ENCODE results near the gene PDCD2L.
"Not testable (repeated sequence)": the region's sequence is repeated elsewhere in the genome, so short reads cannot be mapped to it uniquely, and the experiment has no call there.

PDCD2L gene

DNA sequence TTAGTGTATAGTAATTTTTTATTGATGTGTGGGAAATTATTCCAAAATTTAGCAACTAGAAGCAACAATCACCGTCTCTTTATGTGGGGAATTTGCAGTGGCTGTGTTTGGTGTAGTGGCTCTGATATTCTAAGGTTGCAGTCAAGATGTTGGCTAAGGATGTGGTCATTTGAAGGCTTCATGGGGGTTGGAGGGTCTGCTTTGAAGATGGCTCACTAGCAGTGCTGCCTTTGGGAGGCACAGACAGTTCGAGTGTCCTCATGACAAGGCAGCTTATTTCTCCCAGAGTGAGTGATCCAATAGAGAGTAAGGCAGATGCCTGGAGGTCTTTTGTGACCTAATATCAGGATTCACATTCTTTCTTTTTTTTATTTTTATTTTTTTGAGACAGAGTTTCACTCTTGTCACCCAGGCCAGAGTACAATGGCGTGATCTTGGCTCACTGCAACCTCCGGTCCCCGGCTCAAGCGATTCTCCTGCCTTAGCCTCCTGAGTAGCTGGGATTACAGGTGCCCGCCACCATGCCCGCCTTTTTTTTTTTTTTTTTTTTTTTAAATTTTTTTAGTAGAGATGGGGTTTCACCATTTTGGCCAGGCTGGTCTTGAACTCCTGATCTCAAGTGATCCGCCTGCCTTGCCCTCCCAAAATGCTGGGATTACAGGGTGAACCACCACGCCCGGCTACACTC is 30.5 kb upstream of the PDCD2L start:
- no peak for DNase-seq (ENCODE audit: low read depth)

DNA sequence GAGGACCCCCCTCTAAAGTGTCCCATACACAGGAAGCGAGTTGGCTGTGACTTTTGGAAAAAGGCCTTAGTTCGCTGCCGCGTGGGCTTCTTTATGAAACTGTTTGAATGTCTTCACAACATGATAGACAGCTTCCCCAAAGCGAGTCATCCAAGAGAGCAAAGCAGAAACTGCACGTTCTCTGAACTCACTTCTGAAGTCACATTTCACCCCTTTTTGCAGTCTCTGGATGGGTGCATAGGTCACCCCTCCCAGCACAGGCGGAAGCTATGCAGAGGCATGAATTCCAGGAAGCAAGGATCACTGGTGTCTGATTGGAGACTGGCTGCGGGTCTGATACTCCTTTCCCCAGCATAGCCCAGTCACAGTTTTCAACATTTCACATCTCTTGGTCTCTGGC is 28.6 kb upstream of the PDCD2L start:
- no peak for DNase-seq (ENCODE audit: low read depth)

GRCh38 chr19:34380639-34381241 is 23.5 kb upstream of the PDCD2L start:
- no peak for DNase-seq (ENCODE audit: low read depth)

GRCh38 chr19:34381399-34382251 is 22.6 kb upstream of the PDCD2L start:
- no peak for DNase-seq (ENCODE audit: low read depth)

DNA sequence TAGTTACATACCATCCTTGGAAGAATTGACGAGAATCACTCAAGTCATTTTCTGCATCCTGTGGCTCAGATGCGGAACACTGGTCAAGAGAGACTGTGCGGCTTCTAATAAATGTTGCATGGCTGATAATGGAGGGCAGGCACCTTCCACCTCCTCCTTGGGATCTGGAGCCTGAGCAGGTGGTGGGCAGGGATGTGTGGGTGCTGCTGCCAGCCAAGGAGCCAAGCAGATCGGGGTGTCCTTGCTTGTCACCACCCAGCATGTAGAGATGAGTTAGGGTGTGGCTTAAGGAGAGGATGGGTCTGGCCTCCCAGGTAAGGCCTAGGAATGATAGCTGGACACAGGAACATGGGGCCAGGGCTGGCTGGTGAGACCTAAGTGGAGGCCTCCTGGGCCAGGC is 21.7 kb upstream of the PDCD2L start:
- DNase-seq (ENCODE audit: low read depth): no peak

GRCh38 chr19:34383599-34383998 is 20.6 kb upstream of the PDCD2L start:
- no peak for DNase-seq (ENCODE audit: low read depth)

- DNase-seq (ENCODE audit: low read depth): no peak
Measured at GRCh38 chr19:34386645-34387445, 17.4 kb upstream of the PDCD2L start.

DNA sequence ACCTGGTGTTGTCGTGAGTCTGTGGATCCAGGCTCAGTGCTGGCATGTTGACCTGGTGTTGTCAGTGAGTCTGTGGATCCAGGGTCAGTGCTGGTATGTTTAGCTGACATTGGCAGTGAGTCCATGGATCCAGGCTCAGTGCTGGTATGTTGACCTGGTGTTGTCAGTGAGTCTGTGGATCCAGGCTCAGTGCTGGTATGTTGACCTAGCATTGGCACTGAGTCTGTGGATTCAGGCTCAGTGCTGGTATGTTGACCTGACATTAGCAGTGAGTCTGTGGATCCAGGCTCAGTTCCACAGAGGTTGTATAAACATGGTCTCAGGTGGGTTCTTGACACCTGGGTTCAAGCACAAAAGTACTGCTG is 16.8 kb upstream of the PDCD2L start:
- no peak for DNase-seq (ENCODE audit: low read depth)

DNA sequence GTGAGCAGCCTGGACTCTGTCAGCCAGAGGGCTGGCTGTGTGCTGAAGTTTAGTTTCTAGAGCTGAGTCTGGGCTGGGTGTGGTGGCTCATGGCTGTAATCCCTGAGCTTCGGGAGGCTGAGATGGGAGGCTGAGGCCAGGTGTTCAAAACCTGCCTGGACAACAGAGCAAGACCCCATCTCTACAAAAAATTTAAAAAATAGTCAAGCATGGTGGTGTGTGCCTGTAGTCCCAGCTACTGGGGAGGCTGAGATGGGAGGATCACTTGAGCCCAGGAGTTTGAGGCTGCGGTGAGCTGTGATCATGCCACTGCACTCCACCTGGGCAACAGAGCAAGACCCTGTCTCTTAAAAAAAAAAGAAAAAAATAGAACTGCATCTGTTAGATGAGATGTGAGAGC is 15.5 kb upstream of the PDCD2L start:
- DNase-seq (ENCODE audit: low read depth): not testable (repeated sequence)

GRCh38 chr19:34391813-34392212 is 12.4 kb upstream of the PDCD2L start:
- no peak for DNase-seq (ENCODE audit: low read depth)

- DNase-seq (ENCODE audit: low read depth): no peak
Measured at GRCh38 chr19:34393031-34393430, 11.2 kb upstream of the PDCD2L start.

DNA sequence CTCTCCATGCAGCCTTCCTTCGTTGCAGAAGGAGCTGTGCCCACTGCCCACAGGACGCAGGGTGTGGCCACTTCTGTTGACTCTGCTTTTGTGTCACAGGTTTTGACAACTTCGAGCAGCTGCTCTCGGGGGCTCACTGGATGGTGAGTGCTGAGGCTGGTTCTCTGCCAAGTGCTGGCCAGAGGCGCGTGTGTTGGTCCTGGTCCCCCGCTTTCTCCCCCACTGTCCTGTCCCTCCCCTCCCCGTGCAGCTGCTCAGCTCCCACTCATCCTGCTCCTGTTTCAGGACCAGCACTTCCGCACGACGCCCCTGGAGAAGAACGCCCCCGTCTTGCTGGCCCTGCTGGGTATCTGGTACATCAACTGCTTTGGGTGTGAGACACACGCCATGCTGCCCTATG is 10.6 kb upstream of the PDCD2L start:
- DNase-seq (ENCODE audit: low read depth): no peak

GRCh38 chr19:34397853-34398252 is 6.3 kb upstream of the PDCD2L start:
- no peak for DNase-seq (ENCODE audit: low read depth)

DNA sequence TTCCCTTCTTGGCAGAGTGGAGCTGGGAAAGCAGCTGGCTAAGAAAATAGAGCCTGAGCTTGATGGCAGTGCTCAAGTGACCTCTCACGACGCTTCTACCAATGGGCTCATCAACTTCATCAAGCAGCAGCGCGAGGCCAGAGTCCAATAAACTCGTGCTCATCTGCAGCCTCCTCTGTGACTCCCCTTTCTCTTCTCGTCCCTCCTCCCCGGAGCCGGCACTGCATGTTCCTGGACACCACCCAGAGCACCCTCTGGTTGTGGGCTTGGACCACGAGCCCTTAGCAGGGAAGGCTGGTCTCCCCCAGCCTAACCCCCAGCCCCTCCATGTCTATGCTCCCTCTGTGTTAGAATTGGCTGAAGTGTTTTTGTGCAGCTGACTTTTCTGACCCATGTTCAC is 4.3 kb upstream of the PDCD2L start:
- no peak for DNase-seq (ENCODE audit: low read depth)

DNA sequence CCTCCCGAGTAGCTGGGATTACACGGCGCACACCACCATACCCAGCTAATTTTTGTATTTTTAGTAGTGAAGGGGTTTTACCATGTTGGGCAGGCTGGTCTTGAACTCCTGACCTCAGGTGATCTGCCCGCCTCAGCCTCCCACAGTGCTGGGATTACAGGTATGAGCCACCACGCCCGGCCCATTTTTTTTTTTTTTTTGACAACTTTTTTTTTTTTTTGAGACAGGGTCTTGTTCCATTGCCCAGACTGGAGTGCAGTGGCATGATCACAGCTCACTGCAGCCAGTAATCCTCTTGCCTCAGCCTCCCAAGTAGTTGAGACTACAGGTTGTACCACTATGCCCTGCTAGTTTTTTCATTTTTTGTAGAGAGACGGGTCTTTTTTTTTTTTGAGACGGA is 3.4 kb upstream of the PDCD2L start:
- DNase-seq (ENCODE audit: low read depth): not testable (repeated sequence)

GRCh38 chr19:34402074-34402600 is 2.1 kb upstream of the PDCD2L start:
- no peak for DNase-seq (ENCODE audit: low read depth)

DNA sequence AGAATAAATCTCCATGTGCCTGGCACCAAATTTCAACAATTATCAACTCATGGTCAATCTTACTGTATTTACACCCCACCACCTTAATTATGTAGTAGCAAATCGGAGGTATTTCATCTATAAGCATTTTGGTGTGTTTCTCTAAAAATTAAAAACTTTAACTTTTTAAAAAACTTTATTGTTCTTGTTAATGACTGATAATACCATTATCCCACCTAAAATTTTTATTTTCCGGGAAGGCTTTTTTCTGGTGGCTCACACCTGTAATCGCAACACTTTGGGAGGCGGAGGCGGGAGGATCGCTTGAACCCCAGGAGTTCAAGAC is 453 bp upstream of the PDCD2L start:
- DNase-seq (ENCODE audit: low read depth): no peak

DNA sequence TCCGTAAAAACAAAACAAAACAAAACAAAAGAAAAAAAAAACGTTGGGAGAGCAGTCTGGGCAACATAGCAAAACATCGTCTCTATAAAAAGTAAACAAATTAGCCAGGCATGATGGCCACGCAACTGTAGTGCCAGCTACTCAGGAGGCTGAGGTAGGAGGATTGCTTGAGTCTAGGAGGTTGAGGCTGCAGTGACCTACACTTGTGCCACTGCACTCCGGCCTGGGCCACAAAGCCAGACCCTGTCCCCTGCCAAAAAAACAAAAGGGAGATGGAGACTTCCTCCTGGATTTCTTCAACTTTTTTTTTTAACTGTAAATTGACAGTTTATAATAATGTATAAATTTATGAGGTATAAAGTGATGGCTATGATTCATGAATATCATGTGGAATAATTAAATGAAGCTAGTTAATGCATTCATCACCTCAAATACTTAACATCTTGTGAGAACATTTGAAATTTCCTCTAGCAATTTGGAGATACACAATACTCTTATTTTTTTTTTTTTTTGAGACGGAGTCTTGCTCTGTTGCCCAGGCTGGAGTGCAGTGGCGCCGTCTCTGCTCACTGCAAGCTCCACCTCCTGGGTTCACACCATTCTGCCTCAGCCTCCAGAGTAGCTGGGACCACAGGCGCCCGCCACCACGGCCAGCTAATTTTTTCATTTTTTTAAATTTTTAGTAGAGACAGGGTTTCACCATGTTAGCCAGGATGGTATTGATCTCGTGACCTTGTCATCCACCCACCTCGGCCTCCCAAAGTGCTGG is 1.9 kb downstream of the PDCD2L start:
- no peak for DNase-seq (ENCODE audit: low read depth)

DNA sequence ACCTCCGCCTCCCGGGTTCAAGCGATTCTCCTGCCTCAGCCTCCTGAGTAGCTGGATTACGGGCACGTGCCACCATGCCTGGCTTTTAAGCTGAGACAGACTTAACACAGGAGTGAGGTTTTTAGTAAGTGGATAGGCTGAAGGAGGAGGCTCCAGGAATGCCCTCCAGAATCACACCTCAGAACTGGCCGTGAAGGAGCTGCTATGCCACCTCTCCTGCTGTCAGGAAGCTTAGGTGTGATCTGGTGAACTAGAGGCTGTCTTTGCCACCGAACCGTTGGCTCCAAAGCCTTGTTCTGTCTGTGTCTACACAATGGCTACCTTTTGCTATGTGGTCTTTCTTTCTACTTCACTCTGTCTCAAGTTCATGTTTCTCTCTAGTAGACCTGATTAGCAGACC is 4.2 kb downstream of the PDCD2L start:
- no peak for DNase-seq (ENCODE audit: low read depth)

GRCh38 chr19:34409189-34410164 is 5.3 kb downstream of the PDCD2L start:
- no peak for DNase-seq (ENCODE audit: low read depth)

All from T-helper 22 cell (primary cell).